ENCODE data around the gene SLFN5. TPM values are rescaled to one million over a fixed set of nuclear protein-coding genes. Genes with fewer than 3 reads are reported as not detected.

SLFN5 gene
- total and polyA plus RNA-seq, 2 of the 4 experiments (the other 2 are of a cell fraction): 13.0 to 48.9 TPM

GRCh38 chr17:35312790-35313711 is 70.2 kb downstream of the SLFN5 start (continued):
- no peak for TF ChIP-seq RFX5 (IDR thresholded peaks at IDR 0.05; ENCODE audit: low read depth, low read length)
- TF ChIP-seq POLR2A (IDR thresholded peaks at IDR 0.05; ENCODE audit: low read depth, low read length): no peak
- TF ChIP-seq NFE2L2 (IDR thresholded peaks at IDR 0.05; ENCODE audit: low read depth, low read length): no peak
- TF ChIP-seq MAZ (IDR thresholded peaks at IDR 0.05; ENCODE audit: borderline replicate concordance, low read depth, low read length): no peak

GRCh38 chr17:35313875-35314409 is 71.1 kb downstream of the SLFN5 start:
- no peak overlapping the region for H4K91ac ChIP-seq (ENCODE audit: insufficient read depth, low read depth, low read length)
- H3K9me1 ChIP-seq (ENCODE audit: insufficient read depth, low read length): no peaks in the 10 kb centered on the region
- CTCF ChIA-PET: interaction anchor here (1.5 to 3.2 kb wide), 3 partner anchors 12 to 224 kb away, joined by 4 to 18 read pairs (median 14); partner anchors contain the start of gene SLFN12L
- no peak overlapping the region for H4K8ac ChIP-seq (ENCODE audit: low read depth in 2 of 2, low read length in 2 of 2)
- no peak overlapping the region for H2BK20ac ChIP-seq (ENCODE audit: low read depth, low read length)
- in situ Hi-C loops (cut with MboI; ENCODE audit: low sequenced_read_pairs) (loop anchor here (5.0 kb wide), 1 partner anchor 223 kb away; the partner anchor contains the start of gene SLFN12L), intact Hi-C loops (cut with micrococcal nuclease) (loop anchor here (1.0 to 10.0 kb wide), 4 partner anchors 30 to 879 kb away; partner anchors contain the start of gene SLFN12), dilution Hi-C loops (cut with HindIII; ENCODE audit: low sequenced_read_pairs, unreplicated experiment) (loop anchor here (25.0 kb wide), 1 partner anchor 223 kb away; the partner anchor contains the start of gene SLFN12L)
- no peak overlapping the region; the same call in 1 of the 2 replicates for H3K4ac ChIP-seq (ENCODE audit: low read depth, low read length)
- H2AFZ ChIP-seq (replicated peaks; ENCODE audit: low read length, poor library complexity): peak overlapping the region; percentile 59
- POLR2A ChIA-PET (ENCODE audit: unreplicated experiment): no interaction called here
- H3K18ac ChIP-seq (ENCODE audit: low read depth, low read length): no peak overlapping the region
- no peak overlapping the region for H3K4me3 ChIP-seq (ENCODE audit: insufficient read depth, low read depth, low read length)
- no peak overlapping the region for H2BK120ac ChIP-seq (ENCODE audit: low read depth, low read length)
- H3K79me1 ChIP-seq (ENCODE audit: low read depth in 1 of 2, low read length in 2 of 2): no peaks in the 10 kb centered on the region
- H3K23ac ChIP-seq (ENCODE audit: low read depth, low read length): no peak overlapping the region
- H3K36me3 ChIP-seq (ENCODE audit: control insufficient read depth, insufficient read depth, low read length): no peaks in the 10 kb centered on the region
- H3K4me2 ChIP-seq (ENCODE audit: low read depth, low read length): no peak overlapping the region
- WGBS, 2 experiments (ENCODE audit: extremely low coverage in 2 of 2, insufficient read length in 1 of 2): 64% methylated on average over 4 of the region's 19 CpGs; no CpG with 5 or more reads in 1 of the 2 experiments
- no peak overlapping the region for H2BK15ac ChIP-seq (ENCODE audit: low read depth, low read length)
- no peaks in the 10 kb centered on the region for H4K20me1 ChIP-seq (ENCODE audit: insufficient read depth, low read length)
- no peak overlapping the region for H3K9ac ChIP-seq (ENCODE audit: low read depth, low read length)
- H3K4me1 ChIP-seq (ENCODE audit: control insufficient read depth, insufficient read depth, low read length): peaks cover 3% of the 10 kb centered on the region; the same call in 1 of the 2 replicates
- H3K27ac ChIP-seq (ENCODE audit: insufficient read depth, low read length): no peak overlapping the region
- H2AK9ac ChIP-seq (replicated peaks; ENCODE audit: low read depth, low read length, poor library complexity): no peak overlapping the region
- H2BK5ac ChIP-seq (ENCODE audit: low read depth, low read length, poor library complexity, severe bottlenecking): no peak overlapping the region
- no TSS peak for BruUV-seq (replicated peaks)
- no peak overlapping the region for H3K14ac ChIP-seq (replicated peaks; ENCODE audit: low read depth, low read length)
- no peak for ATAC-seq (ENCODE audit: low read depth)
- H2AK5ac ChIP-seq (ENCODE audit: low read depth, low read length): no peak overlapping the region; the same call in 1 of the 2 replicates
- no peak overlapping the region for H4K5ac ChIP-seq (ENCODE audit: low read depth, low read length)
- peaks cover 2% of the 10 kb centered on the region; the same call in 1 of the 2 replicates for H3K27me3 ChIP-seq (ENCODE audit: control insufficient read depth, insufficient read depth, low read length)
- DNase-seq: no peak
- no peaks in the 10 kb centered on the region for H3K9me3 ChIP-seq (ENCODE audit: control insufficient read depth, insufficient read depth, low read length)
- H3K56ac ChIP-seq (ENCODE audit: extremely low read depth, insufficient read depth, low read length): no peak overlapping the region
- TF ChIP-seq USF2 (IDR thresholded peaks at IDR 0.05; ENCODE audit: low read depth, low read length): no peak
- TF ChIP-seq MAFK (IDR thresholded peaks at IDR 0.05; ENCODE audit: low read depth, low read length): no peak
- no peak for TF ChIP-seq POLR2A (IDR thresholded peaks at IDR 0.05; ENCODE audit: low read depth, low read length)
- TF ChIP-seq RCOR1 (IDR thresholded peaks at IDR 0.05; ENCODE audit: insufficient replicate concordance, low read length): no peak
- TF ChIP-seq SMC3 (IDR thresholded peaks at IDR 0.05; ENCODE audit: low read depth, low read length): no peak
- no peak for TF ChIP-seq MAZ (IDR thresholded peaks at IDR 0.05; ENCODE audit: borderline replicate concordance, low read depth, low read length)
- no peak for TF ChIP-seq RAD21 (IDR thresholded peaks at IDR 0.05; ENCODE audit: low read length)
- TF ChIP-seq CEBPB (IDR thresholded peaks at IDR 0.05; ENCODE audit: low read depth, low read length): no peak
- TF ChIP-seq CTCF (conservative IDR thresholded peaks at IDR 0.05; ENCODE audit: low read depth, low read length): no peak
- TF ChIP-seq MXI1 (IDR thresholded peaks at IDR 0.05; ENCODE audit: borderline replicate concordance, low read depth, low read length): no peak
